Measurements from ENCODE around the gene GPR3. TPM values are rescaled to one million over a fixed set of nuclear protein-coding genes. Genes with fewer than 3 reads are reported as not detected.
A peak's percentile ranks its signal among the peaks of the same experiment; 100 is the strongest.

Gene GPR3
- total RNA-seq, 4 donors from 2014 or later, result 0.36 to 0.81 TPM; not detected in 2

DNA sequence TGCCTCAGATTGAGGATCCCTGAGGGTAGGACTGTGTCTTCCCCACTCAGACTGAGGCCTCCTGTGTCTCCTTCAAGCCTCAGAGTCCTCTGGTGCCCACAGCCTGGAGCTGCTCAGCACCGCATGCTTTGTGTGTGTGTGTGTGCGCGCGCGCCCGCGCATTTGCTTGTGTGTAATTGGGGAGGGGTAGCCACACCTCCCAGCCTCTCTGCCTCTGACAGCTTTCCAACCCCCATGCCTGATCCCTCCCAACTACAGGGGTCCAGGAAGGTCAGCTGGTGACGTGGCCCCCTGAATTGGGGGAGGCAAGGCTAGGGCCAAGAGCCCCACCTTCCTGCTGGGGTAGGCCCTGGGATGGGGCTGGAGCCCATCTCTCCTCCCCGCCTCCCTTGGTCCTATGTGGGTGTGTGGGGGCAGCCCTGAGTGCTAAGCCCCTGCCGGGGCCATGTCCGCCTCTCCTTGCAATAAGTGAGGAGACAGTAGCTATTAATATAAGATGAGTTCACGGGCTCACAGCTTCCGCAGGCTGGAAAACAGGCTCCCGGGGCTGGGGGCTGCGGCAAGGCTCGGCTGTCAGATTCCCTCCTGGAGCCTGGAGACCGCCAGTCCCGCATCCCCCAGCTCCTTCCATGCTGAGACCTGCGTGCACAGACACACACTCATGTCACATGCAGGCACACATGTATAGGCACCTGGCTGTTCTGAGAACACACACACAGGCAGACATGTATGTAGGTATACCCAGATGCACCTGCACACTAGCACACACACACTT is 7.0 kb downstream of the GPR3 start:
- no peak for DNase-seq (ENCODE audit: low spot score in 2 of 2)
- Histone ChIP-seq H3K4me1 (peaks cover 81% of the 10 kb centered on the region), H3K27me3 (no peaks in the 10 kb centered on the region), H3K9me3 (no peaks in the 10 kb centered on the region), H3K27ac (no peak overlapping the region), H3K4me3 (no peak overlapping the region), H3K36me3 (no peaks in the 10 kb centered on the region)
- WGBS, result 45% methylated on average over 4 of the region's 19 CpGs
- TF ChIP-seq POLR2AphosphoS5 (IDR thresholded peaks at IDR 0.05) (no peak), POLR2A (IDR thresholded peaks at IDR 0.05) (no peak), EP300 (IDR thresholded peaks at IDR 0.05) (no peak)
- TF ChIP-seq, protein P1, sequence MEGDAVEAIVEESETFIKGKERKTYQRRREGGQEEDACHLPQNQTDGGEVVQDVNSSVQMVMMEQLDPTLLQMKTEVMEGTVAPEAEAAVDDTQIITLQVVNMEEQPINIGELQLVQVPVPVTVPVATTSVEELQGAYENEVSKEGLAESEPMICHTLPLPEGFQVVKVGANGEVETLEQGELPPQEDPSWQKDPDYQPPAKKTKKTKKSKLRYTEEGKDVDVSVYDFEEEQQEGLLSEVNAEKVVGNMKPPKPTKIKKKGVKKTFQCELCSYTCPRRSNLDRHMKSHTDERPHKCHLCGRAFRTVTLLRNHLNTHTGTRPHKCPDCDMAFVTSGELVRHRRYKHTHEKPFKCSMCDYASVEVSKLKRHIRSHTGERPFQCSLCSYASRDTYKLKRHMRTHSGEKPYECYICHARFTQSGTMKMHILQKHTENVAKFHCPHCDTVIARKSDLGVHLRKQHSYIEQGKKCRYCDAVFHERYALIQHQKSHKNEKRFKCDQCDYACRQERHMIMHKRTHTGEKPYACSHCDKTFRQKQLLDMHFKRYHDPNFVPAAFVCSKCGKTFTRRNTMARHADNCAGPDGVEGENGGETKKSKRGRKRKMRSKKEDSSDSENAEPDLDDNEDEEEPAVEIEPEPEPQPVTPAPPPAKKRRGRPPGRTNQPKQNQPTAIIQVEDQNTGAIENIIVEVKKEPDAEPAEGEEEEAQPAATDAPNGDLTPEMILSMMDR (IDR thresholded peaks at IDR 0.05), result no peak

GRCh38 chr1:27400082-27400962 is 7.9 kb downstream of the GPR3 start:
- H3K4me1 ChIP-seq, result peaks cover 85% of the 10 kb centered on the region
- DNase-seq (ENCODE audit: low spot score in 2 of 2), result no peak

DNA sequence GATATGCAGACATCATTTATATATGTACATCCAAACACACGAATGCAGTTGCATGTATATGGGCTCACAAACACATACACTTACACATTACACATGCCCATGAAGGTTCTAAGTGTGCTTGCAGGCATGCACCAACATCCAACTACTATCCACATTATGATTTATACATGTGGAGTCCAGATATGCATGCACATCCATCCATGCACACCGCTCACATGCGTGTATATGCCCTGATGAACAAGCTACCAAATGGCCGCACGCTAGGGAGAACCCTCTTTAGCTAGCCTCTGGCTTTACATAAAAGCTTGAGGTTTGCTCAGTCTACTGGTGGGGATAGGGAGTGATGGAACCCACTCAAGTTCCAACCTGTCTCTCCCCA is 8.5 kb downstream of the GPR3 start:
- TF ChIP-seq POLR2A (IDR thresholded peaks at IDR 0.05) (no peak), POLR2AphosphoS5 (IDR thresholded peaks at IDR 0.05) (peak in 1 of 3 donors; percentile 27)
- Histone ChIP-seq H3K27me3 (no peaks in the 10 kb centered on the region), H3K27ac (no peak overlapping the region), H3K4me1 (peaks cover 85% of the 10 kb centered on the region), H3K4me3 (no peak overlapping the region), H3K36me3 (peaks cover 1% of the 10 kb centered on the region), H3K9me3 (no peaks in the 10 kb centered on the region)
- DNase-seq (ENCODE audit: low spot score in 2 of 2), result no peak
- 90% methylated on average over 5 of the region's 5 CpGs for WGBS

More at GRCh38 chr1:27400082-27400962, 7.9 kb downstream of the GPR3 start:
- TF ChIP-seq EP300 (IDR thresholded peaks at IDR 0.05), result no peak
- TF ChIP-seq, protein P1 (IDR thresholded peaks at IDR 0.05), result no peak
- no peak for TF ChIP-seq POLR2A (IDR thresholded peaks at IDR 0.05)
- no peak for TF ChIP-seq POLR2AphosphoS5 (IDR thresholded peaks at IDR 0.05)
- Histone ChIP-seq H3K27ac (no peak overlapping the region), H3K27me3 (no peaks in the 10 kb centered on the region), H3K4me3 (no peak overlapping the region), H3K9me3 (no peaks in the 10 kb centered on the region), H3K36me3 (no peaks in the 10 kb centered on the region)
- 33% methylated on average over 13 of the region's 13 CpGs for WGBS

GRCh38 chr1:27402349-27402754 is 9.9 kb downstream of the GPR3 start:
- peak in 1 of 2 donors; percentile 90 for DNase-seq (ENCODE audit: low spot score in 2 of 2)
- 22% methylated on average over 5 of the region's 8 CpGs for WGBS
- no peaks in the 10 kb centered on the region for H3K9me3 ChIP-seq
- H3K27me3 ChIP-seq, result no peaks in the 10 kb centered on the region
- H3K4me1 ChIP-seq, result peaks cover 89% of the 10 kb centered on the region
- H3K36me3 ChIP-seq, result peaks cover 15% of the 10 kb centered on the region
- peak overlapping the region; percentile 89 for H3K27ac ChIP-seq
- no peak overlapping the region for H3K4me3 ChIP-seq
- TF ChIP-seq POLR2AphosphoS5 (IDR thresholded peaks at IDR 0.05), result no peak
- TF ChIP-seq, protein P1 (IDR thresholded peaks at IDR 0.05), result peak; percentile 12 to 46

DNA sequence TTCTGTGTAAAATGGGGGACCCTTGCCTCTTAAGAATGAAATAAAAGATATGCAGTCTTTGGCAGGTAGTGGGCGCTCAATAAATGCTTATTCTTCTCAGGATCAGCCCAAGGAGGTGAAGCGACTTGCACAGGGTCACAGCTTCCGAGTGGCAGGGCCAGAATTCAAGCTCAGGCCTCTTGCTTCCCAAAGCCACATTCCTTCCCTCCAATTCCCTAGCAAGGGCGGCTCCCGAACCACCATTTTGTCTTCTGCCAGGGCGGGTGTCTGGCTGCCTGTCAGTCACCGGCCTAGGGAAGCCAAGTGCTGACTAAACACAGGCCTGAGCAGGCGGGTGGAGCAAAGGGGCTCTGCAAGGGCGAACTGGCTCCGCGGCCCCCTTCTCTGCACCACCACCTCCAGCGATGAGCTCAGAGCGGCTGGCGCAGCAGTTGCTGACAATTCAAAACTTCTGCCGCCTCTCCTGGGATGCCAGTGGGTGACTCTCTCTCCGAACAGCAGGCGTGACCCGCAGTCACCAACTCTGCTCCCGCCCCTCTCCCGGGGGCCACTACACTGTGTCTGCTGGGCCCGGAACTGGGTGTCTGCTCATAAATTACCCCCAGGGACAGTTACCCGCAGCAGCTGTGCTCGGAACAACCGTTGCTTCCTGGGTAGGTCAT is 10.8 kb downstream of the GPR3 start:
- Histone ChIP-seq H3K4me3 (peak overlapping the region; percentile 16), H3K9me3 (no peaks in the 10 kb centered on the region), H3K27me3 (no peaks in the 10 kb centered on the region), H3K4me1 (peaks cover 91% of the 10 kb centered on the region), H3K27ac (peak overlapping the region; percentile 89), H3K36me3 (peaks cover 24% of the 10 kb centered on the region)
- TF ChIP-seq EP300 (IDR thresholded peaks at IDR 0.05) (no peak), POLR2A (IDR thresholded peaks at IDR 0.05) (no peak)
- peak in 1 of 2 donors; percentile 90 for DNase-seq (ENCODE audit: low spot score in 2 of 2)
- 16% methylated on average over 11 of the region's 24 CpGs for WGBS
